DMS 273 treated with DMSO at 0.1 percent for 48 hours (cell line): ENCODE data around the gene EIF5A.

Experiments used
- DNase-seq: peaks from one replicate; lab custom pipeline; 2025; lab: John Stamatoyannopoulos, UW

Gene EIF5A

GRCh38 chr17:7313088-7313889 lies 5.9 kb downstream of the EIF5A start:
- DNase-seq = no peak

- DNase-seq = no peak
Observed at GRCh38 chr17:7313890-7314718, 6.7 kb downstream of the EIF5A start.

DNA sequence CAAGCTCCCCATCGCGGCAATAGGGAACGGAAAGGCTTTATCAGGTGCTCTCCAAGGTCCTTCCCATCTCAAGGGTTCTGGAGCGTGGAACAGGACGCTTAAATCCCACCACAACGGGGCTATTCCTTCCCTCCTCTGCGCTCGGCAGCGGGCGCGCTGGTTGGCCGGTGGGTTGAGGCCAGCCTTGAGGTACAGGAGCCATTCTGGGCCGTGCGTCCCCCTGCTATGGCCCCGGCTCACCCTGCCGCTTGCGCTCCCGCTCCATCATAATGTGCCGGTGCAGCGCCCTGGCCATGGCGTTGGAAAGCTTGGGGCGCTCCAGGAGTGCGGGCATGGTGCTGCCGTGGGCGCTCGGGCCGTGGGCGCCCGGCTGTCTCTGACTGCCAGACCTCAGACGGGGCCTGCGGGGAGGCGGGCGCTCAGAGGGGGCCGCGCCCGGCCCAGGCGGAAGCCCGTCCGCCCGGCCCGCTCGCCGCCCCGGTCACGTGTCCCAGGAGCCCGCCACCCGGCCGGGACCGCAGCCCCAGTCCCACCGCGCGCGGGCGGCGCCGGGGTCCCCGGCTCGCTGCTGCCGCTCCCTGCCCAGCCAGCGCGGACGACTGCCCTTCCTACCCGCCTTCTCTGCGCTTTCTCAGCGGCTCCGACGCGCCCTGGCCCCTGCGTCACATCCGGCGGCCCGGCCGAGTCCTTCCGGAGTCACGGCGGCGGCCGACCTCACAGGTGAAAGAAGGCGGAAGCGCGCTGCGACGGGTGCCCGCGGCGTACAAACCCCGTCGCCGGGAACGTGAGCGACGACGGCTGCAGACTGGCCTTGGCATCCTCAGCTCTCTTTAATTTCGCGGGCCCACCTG lies 7.5 kb downstream of the EIF5A start, which contains the start of gene GPS2:
TSS of gene GPS2 (minus strand) at position 642 of the 851 bp plus-strand sequence. CDS start at position 334, 308 bp downstream.
- no peak for DNase-seq

GRCh38 chr17:7315570-7316235 lies 8.3 kb downstream of the EIF5A start:
- DNase-seq = no peak

GRCh38 chr17:7317161-7317803 lies 9.9 kb downstream of the EIF5A start:
- no peak for DNase-seq

- DNase-seq = no peak
Observed at GRCh38 chr17:7318121-7318860, 10.9 kb downstream of the EIF5A start.

- DNase-seq = no peak
Observed at GRCh38 chr17:7321466-7321865, 14.0 kb downstream of the EIF5A start.

DNA sequence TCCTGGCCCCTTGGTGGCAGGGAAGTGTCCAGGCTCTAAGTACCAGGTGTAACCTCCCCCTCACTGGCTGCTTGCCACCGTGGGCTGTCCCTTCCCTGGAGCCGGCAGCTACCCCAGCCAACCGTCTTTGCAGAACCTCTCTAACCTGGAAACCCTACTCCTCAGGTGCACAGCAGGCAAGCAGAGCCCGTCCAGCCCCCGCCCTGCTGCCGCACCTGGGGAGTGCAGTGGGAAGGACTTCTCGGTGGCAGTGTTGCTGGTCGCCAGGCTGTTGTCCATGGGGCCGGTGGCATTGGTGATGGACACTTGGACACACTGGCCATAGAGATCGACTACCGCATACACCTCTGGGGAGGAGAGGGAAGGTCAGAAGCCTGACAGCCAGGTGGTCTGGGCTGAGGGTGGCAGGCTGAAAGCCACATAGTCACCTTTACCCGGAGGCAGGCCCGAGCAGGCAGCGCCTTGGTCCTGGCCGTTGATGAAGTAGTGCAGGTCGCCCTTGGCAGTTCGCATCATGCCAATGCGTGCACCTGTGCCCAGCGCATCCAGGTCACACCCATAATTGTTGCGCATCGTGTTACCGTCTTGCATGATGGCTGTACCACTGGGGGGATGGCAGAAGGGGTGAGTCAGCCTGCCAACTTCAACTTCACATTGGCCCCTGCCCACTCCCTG lies 15.2 kb downstream of the EIF5A start:
- no peak for DNase-seq

DNA sequence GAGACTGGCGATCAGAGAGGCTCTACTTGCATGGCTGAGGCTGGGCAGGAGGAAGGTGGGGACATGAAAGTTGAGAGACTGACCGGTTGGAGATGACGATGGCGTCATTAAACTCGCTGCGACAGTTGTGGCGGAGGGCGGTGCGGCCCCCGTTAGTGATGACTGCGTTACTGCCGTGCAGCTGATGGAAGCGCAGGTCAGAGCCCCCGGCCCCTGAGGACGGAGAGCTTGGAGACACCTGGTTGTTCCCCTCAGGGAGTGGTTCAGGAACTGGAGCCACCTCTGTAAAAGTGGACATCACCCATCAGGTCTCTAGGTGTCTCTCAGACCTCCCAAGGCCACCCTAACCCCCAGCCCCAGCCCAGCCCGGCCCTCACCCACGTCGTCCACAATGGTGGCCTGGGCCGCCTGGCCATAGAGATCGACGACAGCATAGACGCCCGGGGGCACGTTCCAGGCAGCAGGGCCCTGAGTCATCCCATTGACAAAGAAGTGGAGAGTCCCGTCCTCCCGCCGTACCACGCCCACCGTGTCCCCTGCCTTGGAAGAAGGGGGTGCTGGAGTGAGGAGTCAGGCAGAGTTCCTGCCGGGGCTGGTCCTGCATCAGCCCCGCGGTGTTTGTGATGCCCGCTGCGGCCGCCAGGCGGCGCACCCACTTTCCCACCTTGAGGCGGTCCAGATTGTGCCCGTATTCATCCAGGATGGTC lies 16.5 kb downstream of the EIF5A start:
- DNase-seq = no peak

DNA sequence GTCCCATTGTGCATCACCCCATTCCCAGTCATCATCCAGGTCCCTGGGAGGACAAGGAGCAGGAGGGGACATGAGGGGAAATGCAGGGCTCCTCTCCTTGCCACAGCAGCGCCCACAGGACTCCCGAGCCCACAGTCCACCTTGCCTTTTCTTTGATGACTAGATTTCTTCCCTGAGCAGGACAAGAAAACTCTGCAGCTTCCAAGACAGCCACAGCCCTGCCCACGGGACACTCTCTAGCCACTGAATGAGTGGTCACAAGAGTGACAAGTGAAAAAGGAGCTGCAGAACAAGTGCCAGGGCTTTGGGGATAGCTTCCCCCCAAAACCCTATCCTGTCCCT lies 17.0 kb downstream of the EIF5A start:
- no peak for DNase-seq

- no peak for DNase-seq
Observed at GRCh38 chr17:7325031-7325528, 17.7 kb downstream of the EIF5A start.

GRCh38 chr17:7326186-7326585 lies 18.8 kb downstream of the EIF5A start:
- DNase-seq = no peak

DNA sequence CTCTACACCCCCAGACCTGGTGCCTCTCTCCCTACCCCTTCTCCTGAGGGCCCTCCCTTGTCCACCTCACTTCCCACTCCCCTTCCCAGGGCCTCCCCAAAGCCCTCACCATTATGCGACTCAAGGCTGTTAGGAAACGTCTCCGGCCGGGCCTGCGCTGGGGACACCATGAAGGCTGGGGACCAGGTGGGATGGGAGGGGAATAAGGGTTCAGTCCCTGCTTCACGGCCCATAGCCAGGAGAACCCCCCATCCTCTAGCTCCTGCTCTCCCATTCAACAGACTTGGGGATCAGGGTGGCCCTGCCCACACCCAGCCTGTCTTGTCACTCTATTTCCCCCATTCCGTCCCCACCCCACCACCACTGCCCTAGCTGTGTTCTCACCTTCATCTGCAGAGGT lies 19.6 kb downstream of the EIF5A start:
- DNase-seq = no peak

DNA sequence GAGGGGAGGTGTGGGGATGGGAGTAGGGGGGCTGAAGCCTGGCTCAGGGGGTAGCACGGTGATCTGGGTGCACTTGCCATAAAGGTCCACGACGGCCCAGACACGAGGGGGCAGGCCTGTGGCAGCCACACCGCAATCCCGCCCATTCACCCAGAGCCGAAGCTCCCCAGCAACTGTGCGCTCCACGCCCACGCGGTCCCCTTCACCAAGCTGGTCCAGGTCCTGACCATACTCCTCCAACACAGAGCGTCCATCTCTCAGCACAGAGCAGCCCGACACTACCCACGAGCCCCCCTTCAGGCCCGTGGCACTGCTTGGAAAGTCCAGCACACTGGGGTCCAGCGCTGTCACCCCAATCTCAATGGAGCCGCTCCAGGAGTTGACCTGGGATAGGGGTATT lies 20.1 kb downstream of the EIF5A start:
- DNase-seq = no peak

DNA sequence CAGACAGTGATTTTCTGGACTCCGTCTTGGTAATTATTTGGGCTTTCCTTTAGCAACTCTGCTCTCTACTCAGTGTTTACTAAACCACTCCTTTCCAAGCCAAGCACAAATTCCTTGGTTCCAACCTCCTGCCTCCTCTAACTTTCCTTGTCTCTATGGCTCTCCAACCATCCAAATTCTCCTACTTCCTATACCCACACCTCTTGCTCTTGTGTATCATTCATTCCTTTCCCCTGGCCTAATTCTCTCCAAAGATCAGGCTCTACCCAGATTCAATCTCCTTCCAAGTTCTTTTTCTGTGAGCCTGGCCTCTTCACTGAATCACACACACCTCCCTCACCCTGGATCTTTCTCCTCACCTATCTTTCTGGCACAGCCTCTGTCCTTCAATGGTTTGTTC lies 20.6 kb downstream of the EIF5A start:
- DNase-seq = no peak

DNA sequence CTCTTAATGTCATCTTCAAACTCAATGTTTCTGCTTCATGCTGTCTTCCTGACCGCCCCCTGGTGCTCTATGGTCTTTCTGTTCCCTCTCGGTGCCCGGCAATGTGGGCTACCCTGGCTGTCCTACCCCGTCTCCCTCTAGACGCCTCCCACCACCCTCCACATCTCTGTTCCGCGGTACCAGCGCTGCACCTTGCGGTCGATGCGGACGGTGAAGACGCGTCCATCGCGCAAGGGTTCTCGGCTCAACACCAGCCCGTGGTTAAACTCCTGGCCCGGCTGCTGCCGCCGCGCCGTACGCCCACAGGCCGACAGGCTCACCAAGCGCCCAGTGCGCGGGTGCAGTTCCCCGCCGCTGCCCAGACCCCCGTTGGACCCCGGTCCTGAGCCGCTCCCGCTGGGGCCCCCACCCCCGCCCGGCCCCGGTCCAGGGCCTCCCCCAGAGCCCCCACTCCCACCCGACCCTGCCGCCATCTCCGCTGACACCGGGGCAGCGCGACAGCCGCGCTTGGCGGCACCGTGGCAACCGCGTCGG lies 21.5 kb downstream of the EIF5A start, which contains the start of gene NEURL4:
TSS of gene NEURL4 (minus strand) at position 496 of the 534 bp plus-strand sequence. CDS start at position 473, 23 bp downstream.
- no peak for DNase-seq

- DNase-seq = peak; percentile 90
Observed at GRCh38 chr17:7329374-7329996, 22.1 kb downstream of the EIF5A start.

DNA sequence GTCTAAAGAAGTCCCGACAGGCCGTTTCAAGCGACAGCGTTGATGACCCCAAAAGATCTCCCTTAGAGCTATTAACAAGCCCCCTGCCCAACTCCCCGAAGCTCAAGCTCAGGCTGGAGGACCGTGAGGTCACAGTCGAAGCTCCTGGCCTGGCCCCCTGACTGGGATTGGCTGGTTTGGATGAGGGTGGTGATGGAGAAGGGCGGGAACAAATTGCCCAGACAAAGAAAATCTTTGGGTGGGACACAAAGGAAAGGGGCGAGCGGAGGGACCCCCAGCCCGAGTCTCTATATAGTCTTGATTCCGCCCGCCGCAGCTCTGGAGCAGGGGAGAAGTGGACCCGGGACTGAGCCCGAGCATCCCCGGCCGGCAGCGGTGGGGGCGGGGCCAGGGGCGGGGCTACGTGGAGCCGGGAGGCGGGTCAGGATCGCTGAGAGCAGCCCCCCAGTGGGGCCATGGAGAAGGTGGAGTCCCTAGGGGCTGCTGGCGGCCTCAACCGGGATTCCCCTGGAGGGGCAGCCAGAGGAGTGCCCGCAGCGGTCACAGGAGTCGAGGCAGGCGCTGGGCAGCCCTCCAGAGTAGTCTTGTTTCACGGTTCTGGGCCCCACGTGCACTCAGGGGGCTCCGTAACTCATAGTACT lies 22.7 kb downstream of the EIF5A start:
- no peak for DNase-seq
